ENCODE data around the gene HMGA1. TPM values are rescaled to one million over a fixed set of nuclear protein-coding genes. Genes with fewer than 3 reads are reported as not detected.

Gene HMGA1
- total and polyA plus RNA-seq, 10 of the 15 experiments (the other 5 are each of a cell fraction or from before 2014, with no cell fraction given) = 13.4 to 885 (median 508) TPM

GRCh38 chr6:34273242-34273805 is 36.7 kb downstream of the HMGA1 start (continued):
- TF ChIP-seq NFYB (IDR thresholded peaks at IDR 0.05; ENCODE audit: insufficient read depth, low read depth, low read length) (no peak), ZBTB40 (IDR thresholded peaks at IDR 0.05; ENCODE audit: borderline replicate concordance) (no peak), ZNF274 (IDR thresholded peaks at IDR 0.05; ENCODE audit: insufficient read depth, insufficient read length) (no peak), EED (IDR thresholded peaks at IDR 0.05; ENCODE audit: low read depth) (0 out of 2 replicates have a peak, but pooled peaks have one; percentile 31), SIN3A (IDR thresholded peaks at IDR 0.05; ENCODE audit: low read depth, low read length) (no peak), MEF2A (IDR thresholded peaks at IDR 0.05; ENCODE audit: insufficient read depth, low read depth, low read length) (no peak), GABPA (IDR thresholded peaks at IDR 0.05; ENCODE audit: low read depth) (no peak), MXI1 (IDR thresholded peaks at IDR 0.05; ENCODE audit: low read depth, low read length) (no peak), ATF7 (IDR thresholded peaks at IDR 0.05; ENCODE audit: low read depth) (no peak), POLR2AphosphoS5 (IDR thresholded peaks at IDR 0.05; ENCODE audit: low read length) (no peak)
- TF ChIP-seq, protein P1, sequence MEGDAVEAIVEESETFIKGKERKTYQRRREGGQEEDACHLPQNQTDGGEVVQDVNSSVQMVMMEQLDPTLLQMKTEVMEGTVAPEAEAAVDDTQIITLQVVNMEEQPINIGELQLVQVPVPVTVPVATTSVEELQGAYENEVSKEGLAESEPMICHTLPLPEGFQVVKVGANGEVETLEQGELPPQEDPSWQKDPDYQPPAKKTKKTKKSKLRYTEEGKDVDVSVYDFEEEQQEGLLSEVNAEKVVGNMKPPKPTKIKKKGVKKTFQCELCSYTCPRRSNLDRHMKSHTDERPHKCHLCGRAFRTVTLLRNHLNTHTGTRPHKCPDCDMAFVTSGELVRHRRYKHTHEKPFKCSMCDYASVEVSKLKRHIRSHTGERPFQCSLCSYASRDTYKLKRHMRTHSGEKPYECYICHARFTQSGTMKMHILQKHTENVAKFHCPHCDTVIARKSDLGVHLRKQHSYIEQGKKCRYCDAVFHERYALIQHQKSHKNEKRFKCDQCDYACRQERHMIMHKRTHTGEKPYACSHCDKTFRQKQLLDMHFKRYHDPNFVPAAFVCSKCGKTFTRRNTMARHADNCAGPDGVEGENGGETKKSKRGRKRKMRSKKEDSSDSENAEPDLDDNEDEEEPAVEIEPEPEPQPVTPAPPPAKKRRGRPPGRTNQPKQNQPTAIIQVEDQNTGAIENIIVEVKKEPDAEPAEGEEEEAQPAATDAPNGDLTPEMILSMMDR (IDR thresholded peaks at IDR 0.05 in 2 of 3, conservative IDR thresholded peaks at IDR 0.05 in 1 of 3; ENCODE audit: control insufficient read depth in 2 of 3, extremely low read depth in 1 of 3, insufficient read depth in 1 of 3, low read depth in 3 of 3, low read length in 3 of 3) = no peak
- TF ChIP-seq, protein P2, sequence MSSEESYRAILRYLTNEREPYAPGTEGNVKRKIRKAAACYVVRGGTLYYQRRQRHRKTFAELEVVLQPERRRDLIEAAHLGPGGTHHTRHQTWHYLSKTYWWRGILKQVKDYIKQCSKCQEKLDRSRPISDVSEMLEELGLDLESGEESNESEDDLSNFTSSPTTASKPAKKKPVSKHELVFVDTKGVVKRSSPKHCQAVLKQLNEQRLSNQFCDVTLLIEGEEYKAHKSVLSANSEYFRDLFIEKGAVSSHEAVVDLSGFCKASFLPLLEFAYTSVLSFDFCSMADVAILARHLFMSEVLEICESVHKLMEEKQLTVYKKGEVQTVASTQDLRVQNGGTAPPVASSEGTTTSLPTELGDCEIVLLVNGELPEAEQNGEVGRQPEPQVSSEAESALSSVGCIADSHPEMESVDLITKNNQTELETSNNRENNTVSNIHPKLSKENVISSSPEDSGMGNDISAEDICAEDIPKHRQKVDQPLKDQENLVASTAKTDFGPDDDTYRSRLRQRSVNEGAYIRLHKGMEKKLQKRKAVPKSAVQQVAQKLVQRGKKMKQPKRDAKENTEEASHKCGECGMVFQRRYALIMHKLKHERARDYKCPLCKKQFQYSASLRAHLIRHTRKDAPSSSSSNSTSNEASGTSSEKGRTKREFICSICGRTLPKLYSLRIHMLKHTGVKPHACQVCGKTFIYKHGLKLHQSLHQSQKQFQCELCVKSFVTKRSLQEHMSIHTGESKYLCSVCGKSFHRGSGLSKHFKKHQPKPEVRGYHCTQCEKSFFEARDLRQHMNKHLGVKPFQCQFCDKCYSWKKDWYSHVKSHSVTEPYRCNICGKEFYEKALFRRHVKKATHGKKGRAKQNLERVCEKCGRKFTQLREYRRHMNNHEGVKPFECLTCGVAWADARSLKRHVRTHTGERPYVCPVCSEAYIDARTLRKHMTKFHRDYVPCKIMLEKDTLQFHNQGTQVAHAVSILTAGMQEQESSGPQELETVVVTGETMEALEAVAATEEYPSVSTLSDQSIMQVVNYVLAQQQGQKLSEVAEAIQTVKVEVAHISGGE (CRISPR knock-in tag; IDR thresholded peaks at IDR 0.05) = no peak
- TF ChIP-seq, protein P3, sequence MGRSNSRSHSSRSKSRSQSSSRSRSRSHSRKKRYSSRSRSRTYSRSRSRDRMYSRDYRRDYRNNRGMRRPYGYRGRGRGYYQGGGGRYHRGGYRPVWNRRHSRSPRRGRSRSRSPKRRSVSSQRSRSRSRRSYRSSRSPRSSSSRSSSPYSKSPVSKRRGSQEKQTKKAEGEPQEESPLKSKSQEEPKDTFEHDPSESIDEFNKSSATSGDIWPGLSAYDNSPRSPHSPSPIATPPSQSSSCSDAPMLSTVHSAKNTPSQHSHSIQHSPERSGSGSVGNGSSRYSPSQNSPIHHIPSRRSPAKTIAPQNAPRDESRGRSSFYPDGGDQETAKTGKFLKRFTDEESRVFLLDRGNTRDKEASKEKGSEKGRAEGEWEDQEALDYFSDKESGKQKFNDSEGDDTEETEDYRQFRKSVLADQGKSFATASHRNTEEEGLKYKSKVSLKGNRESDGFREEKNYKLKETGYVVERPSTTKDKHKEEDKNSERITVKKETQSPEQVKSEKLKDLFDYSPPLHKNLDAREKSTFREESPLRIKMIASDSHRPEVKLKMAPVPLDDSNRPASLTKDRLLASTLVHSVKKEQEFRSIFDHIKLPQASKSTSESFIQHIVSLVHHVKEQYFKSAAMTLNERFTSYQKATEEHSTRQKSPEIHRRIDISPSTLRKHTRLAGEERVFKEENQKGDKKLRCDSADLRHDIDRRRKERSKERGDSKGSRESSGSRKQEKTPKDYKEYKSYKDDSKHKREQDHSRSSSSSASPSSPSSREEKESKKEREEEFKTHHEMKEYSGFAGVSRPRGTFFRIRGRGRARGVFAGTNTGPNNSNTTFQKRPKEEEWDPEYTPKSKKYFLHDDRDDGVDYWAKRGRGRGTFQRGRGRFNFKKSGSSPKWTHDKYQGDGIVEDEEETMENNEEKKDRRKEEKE (IDR thresholded peaks at IDR 0.05) = no peak

All from GM12878 (cell line).